GM18508 (cell line): ENCODE data around the gene PDE6C.

Source experiments
- ATAC-seq: cut with Tn5 transposase; IDR thresholded peaks from one replicate; pipeline ENCODE4 v1.9.1; 2021; ENCODE audit warnings: moderate number of reproducible peaks; ENCODE audit not compliant: insufficient read depth, unreplicated experiment

The PDE6C gene

DNA sequence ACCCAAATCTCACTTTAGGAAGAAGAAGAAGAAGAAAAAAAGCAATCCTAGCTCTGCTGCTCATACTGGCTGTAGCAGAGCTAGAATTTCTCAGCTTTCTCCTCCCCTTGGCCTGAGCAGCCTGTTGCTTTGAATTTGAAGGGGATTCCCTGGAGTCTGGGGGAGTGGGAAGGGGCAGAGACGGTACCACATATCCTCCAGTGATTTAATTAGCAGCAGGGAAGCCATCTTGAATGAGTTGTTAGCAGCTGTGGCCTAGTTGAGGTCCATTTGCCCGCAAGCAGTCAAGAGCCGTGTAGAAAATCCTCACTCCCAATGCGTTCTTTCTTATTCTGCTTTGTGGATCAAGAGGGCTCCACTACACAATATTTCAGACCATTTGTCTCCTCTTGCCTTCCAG lies 16.5 kb downstream of the PDE6C start:
- no peak for ATAC-seq

DNA sequence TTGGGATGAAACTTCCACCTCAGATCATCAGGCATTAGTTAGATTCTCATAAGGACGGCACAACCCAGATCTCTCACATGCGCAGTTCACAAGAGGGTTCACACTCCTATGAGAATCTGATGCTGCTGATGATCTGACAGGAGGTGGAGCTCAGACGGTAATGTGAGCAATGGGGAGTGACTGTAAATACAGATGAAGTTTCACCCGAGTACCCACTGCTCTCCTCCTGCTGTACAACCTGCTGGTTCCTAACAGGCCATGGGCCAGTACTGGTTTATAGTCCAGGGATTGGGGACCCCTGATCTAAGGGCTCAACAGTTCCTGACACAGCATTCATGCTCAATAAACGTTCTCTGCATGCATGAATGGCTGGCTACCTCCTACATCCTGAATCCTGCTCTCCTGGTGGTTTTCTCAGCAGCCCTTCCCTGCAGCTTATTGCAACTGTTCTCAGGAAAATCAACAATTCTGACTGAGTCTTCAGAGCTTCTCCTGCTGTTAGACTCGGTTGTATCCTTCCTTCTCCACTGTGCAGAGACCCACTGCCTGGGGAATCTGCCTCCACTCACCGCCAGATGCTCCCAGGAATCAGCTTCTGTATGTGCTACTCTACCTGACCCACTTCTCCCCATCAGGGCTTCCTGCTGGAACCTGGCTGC lies 17.4 kb downstream of the PDE6C start:
- no peak for ATAC-seq

- no peak for ATAC-seq
Measured at GRCh38 chr10:93630625-93631557, 18.6 kb downstream of the PDE6C start.

- no peak for ATAC-seq
Measured at GRCh38 chr10:93639791-93640190, 27.5 kb downstream of the PDE6C start.

- ATAC-seq: no peak
Measured at GRCh38 chr10:93652857-93653256, 40.5 kb downstream of the PDE6C start.

DNA sequence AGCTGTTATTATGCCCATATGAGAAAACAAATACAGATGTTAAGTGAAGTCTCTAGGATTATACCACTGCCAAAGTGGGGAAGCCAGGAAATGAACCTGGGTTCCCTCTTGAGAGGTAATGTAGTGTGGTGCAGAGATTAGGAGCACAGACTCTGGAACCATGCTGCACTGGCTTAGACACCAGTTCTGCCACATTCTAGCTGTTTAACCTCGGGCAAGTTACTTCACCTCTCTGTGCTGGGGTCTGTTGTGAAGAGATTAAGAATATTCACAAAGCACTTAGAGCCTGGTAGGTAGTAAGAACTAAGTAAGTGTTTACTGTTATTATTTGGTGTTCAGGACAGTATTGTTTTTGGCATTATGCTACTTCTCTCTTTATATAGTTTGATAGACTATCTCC lies 41.9 kb downstream of the PDE6C start:
- ATAC-seq: no peak

DNA sequence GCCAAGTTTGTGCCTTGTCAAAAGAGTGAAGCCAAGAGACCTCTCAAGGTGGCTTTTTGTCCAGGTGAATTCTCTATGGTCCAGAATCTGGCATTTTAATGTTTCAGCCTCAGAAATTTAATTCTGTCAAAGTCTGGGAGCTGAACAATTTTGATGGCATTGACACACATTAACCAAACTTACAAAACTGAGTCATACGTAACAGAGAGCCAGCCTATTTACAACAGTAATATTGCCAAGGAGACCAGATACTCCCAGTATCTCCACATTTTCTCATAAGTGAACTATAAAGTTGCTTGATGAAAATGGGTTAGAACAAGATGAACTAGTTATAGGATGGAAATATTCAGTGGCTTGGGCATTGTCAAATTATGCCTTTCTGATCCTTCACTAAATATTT lies 43.8 kb downstream of the PDE6C start:
- ATAC-seq: no peak

- no peak for ATAC-seq
Measured at GRCh38 chr10:93657757-93658156, 45.4 kb downstream of the PDE6C start.

GRCh38 chr10:93666030-93666429 lies 53.7 kb downstream of the PDE6C start:
- ATAC-seq: no peak

GRCh38 chr10:93667795-93668194 lies 55.5 kb downstream of the PDE6C start:
- ATAC-seq: no peak

DNA sequence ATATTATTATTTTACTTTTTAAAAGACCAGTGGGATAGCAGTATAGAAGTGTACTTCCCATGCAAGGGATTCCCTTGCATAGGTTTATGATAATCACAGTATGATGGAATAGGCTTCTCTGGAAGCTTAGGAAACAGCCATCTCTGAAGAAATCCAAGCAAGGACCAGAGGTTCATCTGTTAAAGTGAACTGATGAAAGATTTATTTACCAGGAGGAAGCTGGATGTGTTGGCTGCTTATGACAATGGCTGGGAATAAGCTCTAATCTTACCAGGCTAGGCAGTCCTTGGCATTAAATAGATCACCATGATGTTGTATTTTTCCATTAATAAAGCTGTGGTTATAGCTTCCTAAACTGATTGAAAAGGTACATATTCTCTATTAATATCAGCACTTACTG lies 58.0 kb downstream of the PDE6C start:
- ATAC-seq: no peak

DNA sequence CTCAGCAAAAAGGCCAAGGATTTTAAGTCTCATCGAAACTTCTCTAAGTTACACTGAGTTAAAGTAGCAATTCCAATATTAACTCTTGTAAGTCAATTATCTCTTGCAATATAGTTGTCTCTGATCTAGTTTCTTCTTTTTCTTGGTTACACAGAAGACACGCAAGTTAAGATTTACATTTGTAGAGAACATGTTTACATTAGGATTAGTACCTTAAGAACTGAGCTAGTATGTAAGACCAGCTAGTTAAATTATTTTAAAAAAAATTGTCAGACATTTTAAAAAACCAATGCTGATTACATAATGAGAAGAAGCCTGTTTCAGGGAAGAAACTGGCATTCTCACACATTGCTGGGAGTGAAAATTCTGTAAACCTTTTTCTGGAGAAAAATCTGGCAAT lies 58.7 kb downstream of the PDE6C start:
- ATAC-seq: no peak

GRCh38 chr10:93672022-93672678 lies 59.8 kb downstream of the PDE6C start:
- no peak for ATAC-seq

GRCh38 chr10:93672890-93673289 lies 60.6 kb downstream of the PDE6C start:
- ATAC-seq: no peak

DNA sequence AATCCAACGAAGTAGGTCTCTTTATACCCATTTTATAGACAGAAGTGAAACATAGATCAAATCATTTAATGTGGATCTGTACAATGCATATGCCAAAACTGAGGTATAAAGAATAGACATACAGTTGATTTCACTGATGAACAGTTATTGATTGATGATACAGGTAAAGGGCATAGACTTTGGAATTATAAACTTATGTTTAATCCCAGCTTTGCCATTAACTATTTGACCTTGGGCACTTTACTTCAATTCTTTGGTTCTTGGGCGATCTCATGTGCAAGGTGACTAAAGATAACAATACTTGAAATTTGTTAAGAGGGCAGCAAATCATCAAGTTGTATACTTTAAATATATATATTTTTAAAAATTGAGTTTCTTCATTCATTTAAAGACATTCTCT lies 61.5 kb downstream of the PDE6C start:
- ATAC-seq: no peak

- no peak for ATAC-seq
Measured at GRCh38 chr10:93678386-93678785, 66.0 kb downstream of the PDE6C start.

GRCh38 chr10:93678805-93679587 lies 66.7 kb downstream of the PDE6C start:
- ATAC-seq: no peak

DNA sequence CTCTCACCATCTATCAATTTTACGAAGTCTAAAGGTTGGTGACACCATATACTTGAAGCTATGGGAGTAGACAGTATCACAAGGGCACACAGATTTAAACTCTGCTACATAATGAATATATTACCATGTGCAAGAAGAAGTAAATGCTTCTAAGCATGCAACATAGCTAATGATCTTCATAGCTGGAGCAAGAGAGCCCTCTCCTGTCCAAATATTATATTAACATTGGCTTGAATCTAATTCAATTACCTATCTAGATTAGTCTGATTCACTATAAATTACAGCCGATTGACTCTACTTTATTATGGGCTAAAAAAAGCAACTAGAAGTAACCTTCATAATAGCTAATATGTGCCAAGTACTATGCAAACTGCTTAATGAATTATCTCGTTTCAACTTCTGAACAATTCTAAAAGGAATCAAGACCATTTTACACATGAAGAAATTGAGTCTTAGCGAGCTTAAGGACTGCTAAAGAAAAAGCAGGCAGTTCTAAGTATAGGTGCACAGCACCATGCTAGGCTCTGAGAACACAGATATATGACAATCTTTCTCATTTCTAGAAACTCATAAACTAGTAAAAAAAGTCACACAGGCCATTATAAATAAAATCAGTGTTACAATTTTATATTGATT lies 68.2 kb downstream of the PDE6C start:
- ATAC-seq: no peak

DNA sequence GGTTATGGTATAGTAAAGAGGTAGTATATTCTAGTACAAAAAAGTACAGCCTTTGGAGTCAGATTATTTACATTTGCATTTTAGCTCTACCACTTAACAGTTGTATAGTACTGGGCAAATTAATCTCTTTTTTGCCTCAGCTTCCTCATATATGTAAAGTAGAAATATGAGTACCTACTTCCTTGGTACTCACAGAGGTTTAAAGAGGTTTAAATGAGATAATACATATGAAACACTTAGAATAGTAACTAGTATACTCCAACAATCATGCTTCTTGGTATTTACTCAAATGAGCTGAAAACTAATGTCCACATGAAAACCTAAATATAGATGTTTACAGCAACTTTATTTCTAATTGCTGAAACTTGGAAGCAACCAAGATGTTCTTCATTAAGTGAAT lies 75.4 kb downstream of the PDE6C start:
- no peak for ATAC-seq

DNA sequence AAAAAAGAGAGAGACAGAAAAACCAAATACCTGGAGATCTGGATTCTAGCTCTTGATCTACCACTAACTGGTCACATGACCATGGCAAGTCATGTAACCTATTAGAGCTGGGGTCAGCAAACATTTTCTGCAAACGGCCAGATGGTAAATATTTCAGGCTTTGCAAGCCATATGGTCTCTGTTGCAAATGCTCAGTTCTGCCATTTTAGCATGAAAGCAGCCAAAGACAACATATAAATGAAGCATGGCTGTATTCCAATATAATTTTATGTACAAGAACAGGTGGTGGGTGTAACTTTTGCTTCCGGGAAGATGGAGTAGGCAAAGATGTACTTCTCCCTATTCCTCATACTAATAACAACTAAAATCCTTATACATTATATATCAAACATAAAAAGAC lies 83.4 kb downstream of the PDE6C start:
- no peak for ATAC-seq
